K562 (cell line): ENCODE data around the gene MRPL52. TPM values are rescaled to one million over a fixed set of nuclear protein-coding genes. Genes with fewer than 3 reads are reported as not detected.
A peak's percentile ranks its signal among the peaks of the same experiment; 100 is the strongest.

Experiments used
- ETS2 ChIP-seq: IDR thresholded peaks from 2 replicates; pipeline ENCODE4 v1.6.1; 2016; ENCODE audit warnings: borderline replicate concordance, missing genetic modification characterization, mild to moderate bottlenecking, moderate library complexity, missing compliant biosample characterization; ENCODE audit not compliant: poor library complexity, severe bottlenecking
- MECOM ChIP-seq: fragments of 250-450 bp; sonication (Bioruptor Pico); IDR thresholded peaks from 2 replicates; pipeline ENCODE4 v1.8.0; 2022; ENCODE audit warnings: inconsistent platforms
- NELFE ChIP-seq: IDR thresholded peaks from 2 replicates; pipeline ENCODE4 v1.6.1; 2011; ENCODE audit warnings: mild to moderate bottlenecking; ENCODE audit not compliant: insufficient read depth, insufficient read length
- NFIC ChIP-seq: fragments of 450-650 bp; IDR thresholded peaks from 2 replicates; pipeline ENCODE4 v1.6.1; 2017; ENCODE audit warnings: mild to moderate bottlenecking, inconsistent platforms
- NFRKB ChIP-seq: fragments of 450-650 bp; IDR thresholded peaks from 2 replicates; pipeline ENCODE4 v1.6.1; 2016; ENCODE audit warnings: low read depth
- NRF1 ChIP-seq, 2 experiments: fragments of 450-650 bp; IDR thresholded peaks in 1 of 2; conservative IDR thresholded peaks in 1 of 2; 2 replicates each; pipeline ENCODE4 v1.6.1; 2014; ENCODE audit warnings: mild to moderate bottlenecking in 2 of 2
- RBM14 ChIP-seq: fragments of 200-400 bp; formaldehyde crosslinking; IDR thresholded peaks from 2 replicates; pipeline ENCODE4 v1.6.1; 2018; ENCODE audit warnings: low read depth, mild to moderate bottlenecking, low read length, moderate library complexity, borderline replicate concordance; ENCODE audit not compliant: insufficient read depth
- TRIM28 ChIP-seq: fragments of 450-650 bp; IDR thresholded peaks from 2 replicates; pipeline ENCODE4 v1.6.1; 2017
- ZNF134 ChIP-seq: fragments of 250-450 bp; sonication (Bioruptor Pico); conservative IDR thresholded peaks from 2 replicates; pipeline ENCODE4 v1.4.0; 2020
- ZNF146 ChIP-seq: IDR thresholded peaks from one replicate; pipeline ENCODE4 v1.6.1; 2018; ENCODE audit warnings: missing compliant biosample characterization; ENCODE audit not compliant: unreplicated experiment
- ZNF174 ChIP-seq: fragments of 250-450 bp; sonication (Bioruptor Pico); IDR thresholded peaks from 2 replicates; pipeline ENCODE4 v1.4.0; 2020; ENCODE audit warnings: mild to moderate bottlenecking
- ZNF217 ChIP-seq: sonication (generic); formaldehyde crosslinking; IDR thresholded peaks from 2 replicates; pipeline ENCODE4 v1.8.0; 2022; ENCODE audit warnings: mild to moderate bottlenecking, missing genetic modification reagents
- ZNF77 ChIP-seq: fragments of 250-450 bp; sonication (Bioruptor Pico); IDR thresholded peaks from 2 replicates; pipeline ENCODE4 v1.5.0; 2020
- ZSCAN32 ChIP-seq: fragments of 450-650 bp; formaldehyde crosslinking; IDR thresholded peaks from 2 replicates; pipeline ENCODE4 v1.4.0; 2020; ENCODE audit warnings: mild to moderate bottlenecking, moderate library complexity
- polyA plus RNA-seq, 8 experiments: library from polyadenylated mRNA; depleted of rRNA in 4 of 8; stranded (reverse) in 5 of 8; unstranded in 3 of 8; fragments of >200 nt; fragmentation: Nextera tagmentation in 2 of 8; fragmentation: Illumina TruSeq in 1 of 8; extraction: Ambion mirVana in 2 of 8; extraction: Trizol in 1 of 8; gene quantifications; 2 replicates each; pipeline versions ENCODE4 v1.2.1 to v1.2.3, GENCODE V29; 2011 to 2014; ENCODE audit warnings: inconsistent platforms in 1 of 8, missing spikeins in 1 of 8
- total RNA-seq, 7 experiments: library from RNA; depleted of rRNA in 6 of 7; stranded (reverse); fragments of >200 nt in 6 of 7; fragmentation: Illumina TruSeq in 2 of 7; extraction: Trizol in 2 of 7; gene quantifications; 2 replicates each; pipeline versions ENCODE4 v1.2.1 to v1.2.3, GENCODE V29; 2011 to 2021; ENCODE audit warnings: low replicate concordance in 1 of 7
- TF ChIP-seq, protein P1 (sequence below): sonication (generic); formaldehyde crosslinking; IDR thresholded peaks from 2 replicates; pipeline ENCODE4 v1.8.1; 2023; ENCODE audit warnings: mild to moderate bottlenecking, missing genetic modification reagents, moderate library complexity
- TF ChIP-seq, protein P2 (sequence below): sonication (generic); formaldehyde crosslinking; IDR thresholded peaks from 2 replicates; pipeline ENCODE4 v1.8.1; 2023; ENCODE audit warnings: mild to moderate bottlenecking, missing genetic modification reagents
- TF ChIP-seq, protein P3 (sequence below): sonication (generic); formaldehyde crosslinking; IDR thresholded peaks from 2 replicates; pipeline ENCODE4 v1.8.0; 2023; ENCODE audit warnings: mild to moderate bottlenecking, missing genetic modification reagents
- TF ChIP-seq, protein P4 (sequence below), 2 experiments: IDR thresholded peaks; 2 replicates each; pipeline ENCODE4 v1.6.1; 2012; ENCODE audit warnings: improper control_type of control experiment in 2 of 2, low read depth in 2 of 2, low read length in 2 of 2, borderline replicate concordance in 1 of 2
- TF ChIP-seq, protein P5 (sequence below): sonication (generic); formaldehyde crosslinking; IDR thresholded peaks from 2 replicates; pipeline ENCODE4 v1.9.0; 2022; ENCODE audit warnings: mild to moderate bottlenecking, missing genetic modification reagents

The MRPL52 gene
- total and polyA plus RNA-seq, 9 of the 15 experiments (the other 6 are each of a cell fraction or from before 2014, with no cell fraction given): 56.5 to 213 (median 168) TPM

GRCh38 chr14:22829661-22830442 is at the start of gene MRPL52 (continued):
- TF ChIP-seq ZSCAN32 (no peak), NELFE (no peak), MECOM (no peak), NRF1 (conservative IDR thresholded peaks at IDR 0.05 in 1 of 2, IDR thresholded peaks at IDR 0.05 in 1 of 2) (peak; percentile 69 to 76), ZNF77 (CRISPR knock-in tag) (no peak), NFRKB (peak; percentile 97), NFIC (peak; percentile 53), ZNF217 (CRISPR knock-in tag) (no peak), ETS2 (tag) (no peak), ZNF174 (CRISPR knock-in tag) (no peak), ZNF146 (CRISPR knock-in tag) (no peak), TRIM28 (no peak), RBM14 (no peak), ZNF134 (CRISPR knock-in tag) (no peak)
- TF ChIP-seq, protein P1, sequence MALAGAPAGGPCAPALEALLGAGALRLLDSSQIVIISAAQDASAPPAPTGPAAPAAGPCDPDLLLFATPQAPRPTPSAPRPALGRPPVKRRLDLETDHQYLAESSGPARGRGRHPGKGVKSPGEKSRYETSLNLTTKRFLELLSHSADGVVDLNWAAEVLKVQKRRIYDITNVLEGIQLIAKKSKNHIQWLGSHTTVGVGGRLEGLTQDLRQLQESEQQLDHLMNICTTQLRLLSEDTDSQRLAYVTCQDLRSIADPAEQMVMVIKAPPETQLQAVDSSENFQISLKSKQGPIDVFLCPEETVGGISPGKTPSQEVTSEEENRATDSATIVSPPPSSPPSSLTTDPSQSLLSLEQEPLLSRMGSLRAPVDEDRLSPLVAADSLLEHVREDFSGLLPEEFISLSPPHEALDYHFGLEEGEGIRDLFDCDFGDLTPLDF (CRISPR knock-in tag): no peak
- TF ChIP-seq, protein P2, sequence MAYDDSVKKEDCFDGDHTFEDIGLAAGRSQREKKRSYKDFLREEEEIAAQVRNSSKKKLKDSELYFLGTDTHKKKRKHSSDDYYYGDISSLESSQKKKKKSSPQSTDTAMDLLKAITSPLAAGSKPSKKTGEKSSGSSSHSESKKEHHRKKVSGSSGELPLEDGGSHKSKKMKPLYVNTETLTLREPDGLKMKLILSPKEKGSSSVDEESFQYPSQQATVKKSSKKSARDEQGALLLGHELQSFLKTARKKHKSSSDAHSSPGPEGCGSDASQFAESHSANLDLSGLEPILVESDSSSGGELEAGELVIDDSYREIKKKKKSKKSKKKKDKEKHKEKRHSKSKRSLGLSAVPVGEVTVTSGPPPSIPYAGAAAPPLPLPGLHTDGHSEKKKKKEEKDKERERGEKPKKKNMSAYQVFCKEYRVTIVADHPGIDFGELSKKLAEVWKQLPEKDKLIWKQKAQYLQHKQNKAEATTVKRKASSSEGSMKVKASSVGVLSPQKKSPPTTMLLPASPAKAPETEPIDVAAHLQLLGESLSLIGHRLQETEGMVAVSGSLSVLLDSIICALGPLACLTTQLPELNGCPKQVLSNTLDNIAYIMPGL: no peak
- TF ChIP-seq, protein P3, sequence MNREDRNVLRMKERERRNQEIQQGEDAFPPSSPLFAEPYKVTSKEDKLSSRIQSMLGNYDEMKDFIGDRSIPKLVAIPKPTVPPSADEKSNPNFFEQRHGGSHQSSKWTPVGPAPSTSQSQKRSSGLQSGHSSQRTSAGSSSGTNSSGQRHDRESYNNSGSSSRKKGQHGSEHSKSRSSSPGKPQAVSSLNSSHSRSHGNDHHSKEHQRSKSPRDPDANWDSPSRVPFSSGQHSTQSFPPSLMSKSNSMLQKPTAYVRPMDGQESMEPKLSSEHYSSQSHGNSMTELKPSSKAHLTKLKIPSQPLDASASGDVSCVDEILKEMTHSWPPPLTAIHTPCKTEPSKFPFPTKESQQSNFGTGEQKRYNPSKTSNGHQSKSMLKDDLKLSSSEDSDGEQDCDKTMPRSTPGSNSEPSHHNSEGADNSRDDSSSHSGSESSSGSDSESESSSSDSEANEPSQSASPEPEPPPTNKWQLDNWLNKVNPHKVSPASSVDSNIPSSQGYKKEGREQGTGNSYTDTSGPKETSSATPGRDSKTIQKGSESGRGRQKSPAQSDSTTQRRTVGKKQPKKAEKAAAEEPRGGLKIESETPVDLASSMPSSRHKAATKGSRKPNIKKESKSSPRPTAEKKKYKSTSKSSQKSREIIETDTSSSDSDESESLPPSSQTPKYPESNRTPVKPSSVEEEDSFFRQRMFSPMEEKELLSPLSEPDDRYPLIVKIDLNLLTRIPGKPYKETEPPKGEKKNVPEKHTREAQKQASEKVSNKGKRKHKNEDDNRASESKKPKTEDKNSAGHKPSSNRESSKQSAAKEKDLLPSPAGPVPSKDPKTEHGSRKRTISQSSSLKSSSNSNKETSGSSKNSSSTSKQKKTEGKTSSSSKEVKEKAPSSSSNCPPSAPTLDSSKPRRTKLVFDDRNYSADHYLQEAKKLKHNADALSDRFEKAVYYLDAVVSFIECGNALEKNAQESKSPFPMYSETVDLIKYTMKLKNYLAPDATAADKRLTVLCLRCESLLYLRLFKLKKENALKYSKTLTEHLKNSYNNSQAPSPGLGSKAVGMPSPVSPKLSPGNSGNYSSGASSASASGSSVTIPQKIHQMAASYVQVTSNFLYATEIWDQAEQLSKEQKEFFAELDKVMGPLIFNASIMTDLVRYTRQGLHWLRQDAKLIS (CRISPR knock-in tag): peak; percentile 67; the same call in 1 of the 2 replicates
- TF ChIP-seq, protein P4, sequence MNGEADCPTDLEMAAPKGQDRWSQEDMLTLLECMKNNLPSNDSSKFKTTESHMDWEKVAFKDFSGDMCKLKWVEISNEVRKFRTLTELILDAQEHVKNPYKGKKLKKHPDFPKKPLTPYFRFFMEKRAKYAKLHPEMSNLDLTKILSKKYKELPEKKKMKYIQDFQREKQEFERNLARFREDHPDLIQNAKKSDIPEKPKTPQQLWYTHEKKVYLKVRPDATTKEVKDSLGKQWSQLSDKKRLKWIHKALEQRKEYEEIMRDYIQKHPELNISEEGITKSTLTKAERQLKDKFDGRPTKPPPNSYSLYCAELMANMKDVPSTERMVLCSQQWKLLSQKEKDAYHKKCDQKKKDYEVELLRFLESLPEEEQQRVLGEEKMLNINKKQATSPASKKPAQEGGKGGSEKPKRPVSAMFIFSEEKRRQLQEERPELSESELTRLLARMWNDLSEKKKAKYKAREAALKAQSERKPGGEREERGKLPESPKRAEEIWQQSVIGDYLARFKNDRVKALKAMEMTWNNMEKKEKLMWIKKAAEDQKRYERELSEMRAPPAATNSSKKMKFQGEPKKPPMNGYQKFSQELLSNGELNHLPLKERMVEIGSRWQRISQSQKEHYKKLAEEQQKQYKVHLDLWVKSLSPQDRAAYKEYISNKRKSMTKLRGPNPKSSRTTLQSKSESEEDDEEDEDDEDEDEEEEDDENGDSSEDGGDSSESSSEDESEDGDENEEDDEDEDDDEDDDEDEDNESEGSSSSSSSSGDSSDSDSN (IDR thresholded peaks at IDR 0.05; ENCODE audit: borderline replicate concordance in 1 of 2, low read depth in 2 of 2, low read length in 2 of 2): no peak
- TF ChIP-seq, protein P5, sequence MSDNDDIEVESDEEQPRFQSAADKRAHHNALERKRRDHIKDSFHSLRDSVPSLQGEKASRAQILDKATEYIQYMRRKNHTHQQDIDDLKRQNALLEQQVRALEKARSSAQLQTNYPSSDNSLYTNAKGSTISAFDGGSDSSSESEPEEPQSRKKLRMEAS (CRISPR knock-in tag): peak; percentile 57
